A549 (cell line): ENCODE results near the gene RGL1. TPM values are rescaled to one million over a fixed set of nuclear protein-coding genes. Genes with fewer than 3 reads are reported as not detected.

Experiments used
- ATAC-seq, 2 experiments: fragments of 200-7000 bp in 1 of 2; fragments of >200 bp in 1 of 2; cut with Nextera tagmentation in 1 of 2; cut with Tn5 transposase in 1 of 2; 3 replicates each; pipeline versions ENCODE4 v1.8.0 to v1.9.1; 2018 to 2020; ENCODE audit warnings: mild to moderate bottlenecking in 1 of 2, moderate library complexity in 1 of 2
- CTCF ChIA-PET: fragments of 300-600 bp; sonication (Branson Sonifier 250); formaldehyde crosslinking; extraction: SDS; loops from one replicate; lab custom pipeline; 2021; ENCODE audit warnings: antibody characterized with exemption, inconsistent platforms; lab: Yijun Ruan, JAX
- POLR2A ChIA-PET: fragments of 350-600 bp; formaldehyde crosslinking; extraction: SDS; loops from one replicate; lab custom pipeline; 2021; ENCODE audit warnings: antibody characterized with exemption, inconsistent platforms; lab: Yijun Ruan, JAX
- DNase-seq, 2 experiments: peaks; one replicate each; pipeline versions ENCODE4 v3.0.0 to v3.0.0-alpha.2; 2011 to 2016; ENCODE audit warnings: low read depth in 1 of 2, low spot score in 1 of 2
- FAIRE-seq: peaks from 2 replicates; lab custom pipeline; 2011; peaks lifted over from hg19 to GRCh38; lab: Jason Lieb, UNC
- H3K27ac ChIP-seq, 2 experiments: fragments of >200 bp; sonication (Bioruptor Twin); formaldehyde crosslinking; 3 replicates each; pipeline ENCODE4 v1.5.1; 2016 to 2017
- H3K4me1 ChIP-seq: fragments of >200 bp; sonication (Bioruptor Twin); formaldehyde crosslinking; 3 replicates; pipeline ENCODE4 v1.6.1; 2016
- H3K4me2 ChIP-seq: fragments of >200 bp; sonication (Bioruptor Twin); formaldehyde crosslinking; 3 replicates; pipeline ENCODE4 v1.6.1; 2016
- H3K4me3 ChIP-seq: fragments of >200 bp; sonication (Bioruptor Twin); formaldehyde crosslinking; 3 replicates; pipeline ENCODE4 v1.5.1; 2016
- H3K9me3 ChIP-seq: fragments of >200 bp; sonication (Bioruptor Twin); formaldehyde crosslinking; 3 replicates; pipeline ENCODE4 v1.6.1; 2016
- ATOH8 ChIP-seq: fragments of 250-450 bp; sonication (Bioruptor Pico); IDR thresholded peaks from 2 replicates; pipeline ENCODE4 v1.5.0; 2020; ENCODE audit warnings: low read depth, mild to moderate bottlenecking, moderate library complexity
- BCL3 ChIP-seq: fragments of >200 bp; sonication (Bioruptor Twin); formaldehyde crosslinking; IDR thresholded peaks from 3 replicates; pipeline ENCODE4 v1.6.1; 2016
- CHD2 ChIP-seq: fragments of 150-350 bp; IDR thresholded peaks from 2 replicates; pipeline ENCODE4 v1.6.1; 2014; ENCODE audit warnings: low read length; ENCODE audit not compliant: partially characterized antibody
- CHD4 ChIP-seq: fragments of 200-600 bp; sonication (generic); IDR thresholded peaks from 2 replicates; pipeline ENCODE4 v1.6.1; 2016; ENCODE audit warnings: antibody characterized with exemption, mild to moderate bottlenecking, borderline replicate concordance
- ELK1 ChIP-seq: fragments of 150-350 bp; IDR thresholded peaks from 2 replicates; pipeline ENCODE4 v1.6.1; 2014; ENCODE audit warnings: low read depth, mild to moderate bottlenecking, low read length
- EP300 ChIP-seq, 2 experiments: fragments of >200 bp; sonication (Bioruptor Twin); formaldehyde crosslinking; IDR thresholded peaks; 2 replicates in 1 of 2; 3 replicates in 1 of 2; pipeline ENCODE4 v1.6.1; 2016 to 2017
- ESRRA ChIP-seq: fragments of 150-350 bp; IDR thresholded peaks from 2 replicates; pipeline ENCODE4 v1.6.1; 2014; ENCODE audit warnings: mild to moderate bottlenecking, low read length, borderline replicate concordance
- FOSL2 ChIP-seq, 2 experiments: fragments of 450-650 bp in 1 of 2; fragments of >200 bp in 1 of 2; sonication (Bioruptor Twin) in 1 of 2; formaldehyde crosslinking; IDR thresholded peaks; 2 replicates each; pipeline versions ENCODE4 v1.5.0 to v1.6.1; 2016 to 2020; ENCODE audit warnings: mild to moderate bottlenecking in 1 of 2, moderate library complexity in 1 of 2
- GATA3 ChIP-seq: IDR thresholded peaks from 2 replicates; pipeline ENCODE4 v1.6.1; 2012; ENCODE audit warnings: borderline replicate concordance
- JUNB ChIP-seq: fragments of >200 bp; sonication (Bioruptor Twin); formaldehyde crosslinking; IDR thresholded peaks from 2 replicates; pipeline ENCODE4 v1.6.1; 2016
- KDM1A ChIP-seq: fragments of 200-600 bp; sonication (generic); IDR thresholded peaks from 2 replicates; pipeline ENCODE4 v1.6.1; 2016; ENCODE audit warnings: low read depth, mild to moderate bottlenecking
- MAFK ChIP-seq: fragments of 450-650 bp; IDR thresholded peaks from 2 replicates; pipeline ENCODE4 v1.6.1; 2014; ENCODE audit not compliant: partially characterized antibody
- MYC ChIP-seq: IDR thresholded peaks from 2 replicates; pipeline ENCODE4 v1.6.1; 2012; ENCODE audit warnings: mild to moderate bottlenecking, inconsistent platforms, low read length, improper control_type of control experiment, borderline replicate concordance
- NFE2L2 ChIP-seq: fragments of 150-350 bp; conservative IDR thresholded peaks from 2 replicates; pipeline ENCODE4 v1.6.1; 2014; ENCODE audit warnings: low read length
- PBX3 ChIP-seq: IDR thresholded peaks from 2 replicates; pipeline ENCODE4 v1.6.1; 2012
- POLR2AphosphoS2 ChIP-seq: conservative IDR thresholded peaks from 2 replicates; pipeline ENCODE4 v1.6.1; 2012; ENCODE audit warnings: low read length, improper control_type of control experiment, inconsistent platforms
- RARB ChIP-seq: fragments of 250-450 bp; sonication (Bioruptor Pico); IDR thresholded peaks from 2 replicates; pipeline ENCODE4 v1.8.0; 2021; ENCODE audit warnings: mild to moderate bottlenecking, moderate library complexity
- RCOR1 ChIP-seq: fragments of 150-350 bp; IDR thresholded peaks from 2 replicates; pipeline ENCODE4 v1.6.1; 2014; ENCODE audit warnings: antibody characterized with exemption, low read length, low read depth
- RFX5 ChIP-seq: fragments of 450-650 bp; IDR thresholded peaks from 2 replicates; pipeline ENCODE4 v1.7.1; 2014; ENCODE audit warnings: antibody characterized with exemption, mild to moderate bottlenecking, moderate library complexity
- SREBF2 ChIP-seq: fragments of 450-650 bp; IDR thresholded peaks from 2 replicates; pipeline ENCODE4 v1.6.1; 2014; ENCODE audit warnings: mild to moderate bottlenecking, moderate library complexity
- USF2 ChIP-seq: fragments of 450-650 bp; IDR thresholded peaks from 2 replicates; pipeline ENCODE4 v1.6.1; 2014; ENCODE audit warnings: antibody characterized with exemption
- ZC3H11A ChIP-seq: fragments of 450-650 bp; IDR thresholded peaks from 2 replicates; pipeline ENCODE4 v1.6.1; 2014; ENCODE audit warnings: antibody characterized with exemption, mild to moderate bottlenecking
- WGBS: methylation state at CpG from one replicate; pipeline ENCODE4 v1.1.6; 2017; ENCODE audit errors: missing lambda C conversion rate; 5-methylcytosine and 5-hydroxymethylcytosine counted together
- polyA plus RNA-seq, 4 experiments: library from polyadenylated mRNA; depleted of rRNA in 3 of 4; stranded (reverse); fragments of >200 nt; fragmentation: RNase III in 1 of 4; extraction: RNeasy Plus Mini Kit Qiagen cat#74134 plus additional on column Dnase treatment in 1 of 4; gene quantifications; 2 replicates in 3 of 4; 3 replicates in 1 of 4; pipeline ENCODE4 v1.2.3, GENCODE V29; 2011 to 2017

The RGL1 gene
- polyA plus RNA-seq, 2 of the 4 experiments (the other 2 are of a cell fraction), result 1.0 to 3.8 TPM

GRCh38 chr1:183954496-183954895 is 149.6 kb downstream of the RGL1 start:
- WGBS, result 75% methylated on average over 3 of the region's 3 CpGs
- ChIA-PET POLR2A (no interaction called here), CTCF (interaction anchor here (1.3 kb wide), 1 partner anchor 39 kb away, joined by 3 read pairs; no protein-coding TSS in a partner anchor)
- FAIRE-seq (no peak), DNase-seq (no peak), ATAC-seq (no peak)
- TF ChIP-seq CHD2 (no peak), RCOR1 (no peak), ATOH8 (CRISPR knock-in tag) (no peak), MYC (no peak), GATA3 (no peak), RARB (CRISPR knock-in tag) (no peak), NFE2L2 (no peak), SREBF2 (no peak), JUNB (no peak), MAFK (no peak), BCL3 (no peak), POLR2AphosphoS2 (no peak), ESRRA (no peak), CHD4 (no peak), RFX5 (no peak), ELK1 (no peak), EP300 (IDR thresholded peaks at IDR 0.05) (no peak), PBX3 (no peak), USF2 (no peak)
- Histone ChIP-seq H3K4me3 (no peak overlapping the region), H3K4me2 (no peak overlapping the region), H3K9me3 (0 out of 3 replicates have a peak, but pooled peaks cover 2% of the 10 kb centered on the region), H3K27ac (no peak overlapping the region), H3K4me1 (no peaks in the 10 kb centered on the region)

GRCh38 chr1:183956559-183957188 is 151.8 kb downstream of the RGL1 start:
- Histone ChIP-seq H3K4me2 (no peak overlapping the region), H3K27ac (no peak overlapping the region), H3K4me1 (no peaks in the 10 kb centered on the region), H3K4me3 (no peak overlapping the region), H3K9me3 (0 out of 3 replicates have a peak, but pooled peaks cover 1% of the 10 kb centered on the region)
- 86% methylated on average over 2 of the region's 2 CpGs for WGBS
- FAIRE-seq (no peak), DNase-seq (peak in 1 of 2 experiments; percentile 29), ATAC-seq (peak; percentile 67 to 76; a peak in 3 of 6 replicates)
- TF ChIP-seq CHD2 (no peak), KDM1A (no peak), ELK1 (no peak), FOSL2 (IDR thresholded peaks at IDR 0.05) (no peak), FOSL2 (CRISPR knock-in tag; IDR thresholded peaks at IDR 0.05) (0 out of 2 replicates have a peak, but pooled peaks have one; percentile 5), ZC3H11A (no peak), ESRRA (no peak), PBX3 (no peak)
- POLR2A ChIA-PET, result no interaction called here
- CTCF ChIA-PET, result interaction anchor here (1.0 kb wide), 1 partner anchor 265 kb away, joined by 4 read pairs; no protein-coding TSS in a partner anchor
